Erythroblast (primary cell): ENCODE measurements around the gene MAGI1.

Experiments
- GATA1 ChIP-seq: IDR thresholded peaks from 2 replicates; pipeline ENCODE4 v1.6.1; 2011; ENCODE audit warnings: low read depth, mild to moderate bottlenecking, control low read depth, low read length, moderate library complexity
- POLR2A ChIP-seq: IDR thresholded peaks from 2 replicates; pipeline ENCODE4 v1.6.1; 2011; ENCODE audit warnings: mild to moderate bottlenecking, low read length

DNA sequence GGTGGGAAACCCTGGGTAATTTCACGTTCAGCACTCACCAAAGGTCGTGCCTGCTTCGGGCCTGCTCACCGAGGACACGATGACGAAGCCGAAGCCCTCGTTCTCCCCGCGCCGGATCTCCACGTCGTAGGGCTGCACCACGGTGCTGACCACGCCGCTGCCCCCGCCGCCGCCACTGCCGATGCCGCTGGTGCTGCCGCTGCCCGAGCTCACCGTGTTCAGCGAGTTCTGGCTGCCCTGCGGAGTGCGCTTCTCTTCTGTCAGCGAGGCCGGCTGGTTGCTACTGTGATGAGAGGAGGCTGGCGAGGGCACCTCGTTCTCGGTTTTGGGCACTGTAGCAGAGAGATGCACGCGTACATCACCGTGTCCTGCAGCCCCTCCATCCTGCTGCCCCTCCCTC is 659.5 kb downstream of the MAGI1 start:
- TF ChIP-seq POLR2A (no peak), GATA1 (no peak)
